Measurements from ENCODE around the gene YDJC. TPM values are rescaled to one million over a fixed set of nuclear protein-coding genes. Genes with fewer than 3 reads are reported as not detected.

YDJC gene
- total and polyA plus RNA-seq, 2 of the 8 experiments (the other 6 are each of a cell fraction or from before 2014, with no cell fraction given) = 36.7 to 45.2 TPM

MicroRNAs within 50 kb of the gene (microRNA counts, 767-probe panel; counts per million panel counts)
- microRNA hsa-miR-130b-3p = 879 counts per million, percentile 95 among the panel's probes with 10 or more counts
- 879 counts per million, percentile 95 among the panel's probes with 10 or more counts for microRNA hsa-miR-301b

Small RNA genes lying within 50 kb of the gene (microRNA-seq; reads per million reads assigned to microRNA genes)
- gene MIR130B (ENCODE audit: borderline microRNAs expressed in 2 of 2, borderline number of aligned reads in 2 of 2, borderline replicate concordance in 1 of 2) (676 to 817 reads per million in 2 experiments), gene MIR301B (ENCODE audit: borderline microRNAs expressed in 2 of 2, borderline number of aligned reads in 2 of 2, borderline replicate concordance in 1 of 2) (4.6 to 4.7 reads per million in 2 experiments)

Small RNA genes lying within 50 kb of the gene (small RNA-seq; reads per million reads assigned to genes)
- gene MIR301B (ENCODE audit: insufficient read depth) = 686 reads per million, percentile 99 among the genes with 10 or more reads in this experiment

Other genes starting within 250 kb of the YDJC start
- gene RIMBP3B, start 246.3 kb downstream of the YDJC start, total RNA-seq (2021; fragmentation: NEBNext Ultra II Directional; extraction: Animal tissue kit (Norgen Biotek cat#: 25700)) = 0.19 and 0.21 TPM in 2 replicates
- gene RIMBP3B, start 246.3 kb downstream of the YDJC start, polyA plus RNA-seq (2011; rRNA removed) = 0.02 TPM in 1 of 2 replicates, not detected in the other
- gene HIC2, start 212.7 kb downstream of the YDJC start, total RNA-seq (2021; fragmentation: NEBNext Ultra II Directional; extraction: Animal tissue kit (Norgen Biotek cat#: 25700)) = 21.9 and 23.3 TPM in 2 replicates
- 8.0 and 12.0 TPM in 2 replicates for gene HIC2, start 212.7 kb downstream of the YDJC start, polyA plus RNA-seq (2011; rRNA removed)
- gene TMEM191C, start 162.6 kb downstream of the YDJC start, total RNA-seq (2021; fragmentation: NEBNext Ultra II Directional; extraction: Animal tissue kit (Norgen Biotek cat#: 25700)) = 0.74 and 1.3 TPM in 2 replicates
- gene TMEM191C, start 162.6 kb downstream of the YDJC start, polyA plus RNA-seq (2011; rRNA removed) = 2.6 and 3.4 TPM in 2 replicates
- gene RIMBP3C, start 78.6 kb downstream of the YDJC start, total RNA-seq (2021; fragmentation: NEBNext Ultra II Directional; extraction: Animal tissue kit (Norgen Biotek cat#: 25700)) = not detected in 2 replicates
- 0.08 and 0.20 TPM in 2 replicates for gene RIMBP3C, start 78.6 kb downstream of the YDJC start, polyA plus RNA-seq (2011; rRNA removed)
- gene UBE2L3, start 62.3 kb downstream of the YDJC start, total RNA-seq (2021; fragmentation: NEBNext Ultra II Directional; extraction: Animal tissue kit (Norgen Biotek cat#: 25700)) = 90.0 and 92.3 TPM in 2 replicates
- gene UBE2L3, start 62.3 kb downstream of the YDJC start, polyA plus RNA-seq (2011; rRNA removed) = 55.5 and 63.5 TPM in 2 replicates
- gene CCDC116, start 2.7 kb upstream of the YDJC start, total RNA-seq (2021; fragmentation: NEBNext Ultra II Directional; extraction: Animal tissue kit (Norgen Biotek cat#: 25700)) = not detected in 2 replicates
- gene CCDC116, start 2.7 kb upstream of the YDJC start, polyA plus RNA-seq (2011; rRNA removed) = 0.08 and 0.14 TPM in 2 replicates
- gene SDF2L1, start 12.3 kb upstream of the YDJC start, total RNA-seq (2021; fragmentation: NEBNext Ultra II Directional; extraction: Animal tissue kit (Norgen Biotek cat#: 25700)) = 51.1 and 54.5 TPM in 2 replicates
- 59.6 and 75.4 TPM in 2 replicates for gene SDF2L1, start 12.3 kb upstream of the YDJC start, polyA plus RNA-seq (2011; rRNA removed)
- 34.4 and 37.7 TPM in 2 replicates for gene PPIL2, start 36.0 kb upstream of the YDJC start, total RNA-seq (2021; fragmentation: NEBNext Ultra II Directional; extraction: Animal tissue kit (Norgen Biotek cat#: 25700))
- 34.6 and 46.4 TPM in 2 replicates for gene PPIL2, start 36.0 kb upstream of the YDJC start, polyA plus RNA-seq (2011; rRNA removed)
- gene YPEL1, start 105.8 kb upstream of the YDJC start, total RNA-seq (2021; fragmentation: NEBNext Ultra II Directional; extraction: Animal tissue kit (Norgen Biotek cat#: 25700)) = 6.7 and 7.6 TPM in 2 replicates
- gene YPEL1, start 105.8 kb upstream of the YDJC start, polyA plus RNA-seq (2011; rRNA removed) = 5.9 and 6.0 TPM in 2 replicates
- gene MAPK1, start 237.6 kb upstream of the YDJC start, total RNA-seq (2021; fragmentation: NEBNext Ultra II Directional; extraction: Animal tissue kit (Norgen Biotek cat#: 25700)) = 95.8 and 101 TPM in 2 replicates
- 20.9 and 28.1 TPM in 2 replicates for gene MAPK1, start 237.6 kb upstream of the YDJC start, polyA plus RNA-seq (2011; rRNA removed)

Data from H1 (cell line).